Limb (tissue), 2 donors: ENCODE results near the gene RRH.
"Not testable (repeated sequence)": the region's sequence is repeated elsewhere in the genome, so short reads cannot be mapped to it uniquely, and the experiment has no call there.

Source experiments
- DNase-seq, 2 donors: peaks; one replicate each; pipeline ENCODE4 v3.0.0-alpha.2; 2016; ENCODE audit errors: extremely low spot score in 2 of 2

RRH gene

DNA sequence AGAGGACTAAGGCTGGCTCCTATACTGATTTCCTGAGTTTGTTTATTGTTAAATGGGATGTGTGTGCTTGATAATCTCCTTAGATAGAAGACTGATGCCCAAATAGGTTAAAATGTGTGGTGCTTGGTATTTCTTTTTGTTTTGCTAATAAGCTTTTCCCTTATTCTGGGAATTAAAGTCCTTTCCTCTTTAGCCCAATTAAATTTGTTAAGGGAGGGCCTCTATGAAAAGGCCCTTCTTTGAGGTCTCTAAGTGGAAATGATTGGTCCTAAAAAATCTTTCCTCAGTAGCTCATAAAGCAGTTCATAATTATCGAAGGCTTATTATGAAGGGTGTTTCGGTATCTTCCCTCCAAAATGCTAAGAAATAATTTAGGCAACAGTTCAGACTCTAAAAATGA lies at the start of gene RRH:
RRH (plus strand) TSS at position 301 of the 400 bp plus-strand sequence; CDS start at position 357, 56 bp downstream.
- no peak for DNase-seq

DNA sequence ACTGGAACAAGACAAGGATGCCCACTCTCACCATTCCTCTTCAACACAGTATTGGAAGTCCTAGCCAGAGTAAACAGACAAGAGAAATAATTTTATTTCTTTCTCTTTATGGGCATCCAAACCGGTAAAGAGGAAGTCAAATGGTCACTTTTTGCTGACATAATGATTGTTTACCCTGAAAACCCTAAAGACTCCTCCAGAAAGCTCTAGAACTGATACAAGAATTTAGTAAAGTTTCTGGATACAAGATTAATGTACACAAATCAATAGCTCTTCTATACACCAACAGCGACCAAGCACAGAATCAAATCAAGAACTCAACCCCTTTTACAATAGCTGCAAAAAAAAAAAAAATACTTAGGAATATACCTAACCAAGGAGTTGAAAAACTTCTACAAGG lies 45.7 kb upstream of the RRH start:
- DNase-seq = not testable (repeated sequence)

- no peak for DNase-seq
These were observed 40.9 kb upstream of the RRH start for GRCh38 chr4:109786846-109787245.

DNA sequence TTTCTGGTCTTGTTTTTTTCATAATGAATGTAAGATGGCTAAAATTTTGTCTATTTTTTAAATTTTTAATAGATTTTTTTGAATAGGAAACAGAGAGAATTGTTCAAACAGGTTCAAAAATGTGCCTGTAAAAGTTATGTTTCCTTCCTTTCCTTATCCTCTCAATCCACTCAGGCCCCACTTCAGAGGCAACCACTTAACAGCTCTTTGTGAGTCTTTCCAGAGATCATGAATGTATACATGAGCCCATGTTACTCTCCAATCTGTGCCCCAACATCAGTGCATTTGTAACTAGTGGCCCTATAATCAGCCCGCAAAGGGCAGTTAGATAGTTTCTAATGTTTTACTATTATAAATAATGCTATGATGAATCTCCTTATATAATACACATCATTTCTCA lies 40.0 kb upstream of the RRH start:
- no peak for DNase-seq

DNA sequence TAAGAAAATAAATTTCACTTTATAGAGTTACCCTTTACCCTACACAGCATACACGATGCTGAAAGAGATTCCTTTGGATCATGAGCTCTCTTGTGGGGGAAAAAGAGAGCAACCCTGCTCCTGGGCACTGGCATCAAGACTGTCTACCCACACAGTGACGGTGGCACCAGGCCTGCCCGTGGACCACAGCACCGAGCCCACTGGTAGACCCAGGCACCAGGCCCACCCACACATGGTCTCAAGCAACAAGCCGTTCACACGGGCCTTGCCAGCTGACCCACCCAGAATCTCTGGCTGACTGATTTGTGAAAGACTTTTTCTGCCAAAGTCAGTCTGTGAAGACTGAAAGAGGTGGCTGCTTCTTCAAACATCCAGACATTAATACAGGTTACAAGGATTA lies 32.7 kb upstream of the RRH start:
- no peak for DNase-seq

- no peak for DNase-seq
These were observed 28.9 kb upstream of the RRH start for GRCh38 chr4:109798866-109799265.

DNA sequence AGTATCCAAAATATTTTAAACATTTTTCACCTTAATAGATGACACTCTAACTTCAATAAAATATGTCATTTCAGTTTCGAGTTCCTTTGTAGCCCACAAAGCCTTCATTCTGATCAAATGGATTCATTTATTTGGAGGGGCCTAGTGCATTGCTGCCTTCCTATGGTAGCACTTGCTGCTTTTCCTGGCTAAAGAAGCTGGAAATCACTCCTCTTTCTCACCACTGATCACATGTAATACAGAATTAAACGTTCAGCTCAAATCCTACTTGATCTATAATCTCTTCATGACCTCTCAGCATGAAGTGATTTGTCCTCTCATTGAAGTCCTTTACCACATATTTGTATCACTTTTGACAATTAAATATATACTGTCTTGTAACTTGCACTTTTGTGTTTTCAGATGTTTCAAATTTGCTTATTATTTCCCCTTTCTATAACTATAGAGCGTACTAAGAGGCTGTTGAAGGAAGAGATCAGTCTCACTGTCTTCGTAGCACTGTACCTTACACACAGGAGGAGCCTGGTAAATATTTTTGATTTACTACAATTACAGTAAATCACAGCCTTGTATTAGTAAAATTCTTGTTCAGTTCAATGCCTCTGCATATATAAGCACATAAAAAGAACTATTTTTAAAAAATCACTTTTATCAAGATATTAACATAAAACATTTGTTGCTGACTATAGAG lies 26.5 kb upstream of the RRH start:
- DNase-seq = no peak

DNA sequence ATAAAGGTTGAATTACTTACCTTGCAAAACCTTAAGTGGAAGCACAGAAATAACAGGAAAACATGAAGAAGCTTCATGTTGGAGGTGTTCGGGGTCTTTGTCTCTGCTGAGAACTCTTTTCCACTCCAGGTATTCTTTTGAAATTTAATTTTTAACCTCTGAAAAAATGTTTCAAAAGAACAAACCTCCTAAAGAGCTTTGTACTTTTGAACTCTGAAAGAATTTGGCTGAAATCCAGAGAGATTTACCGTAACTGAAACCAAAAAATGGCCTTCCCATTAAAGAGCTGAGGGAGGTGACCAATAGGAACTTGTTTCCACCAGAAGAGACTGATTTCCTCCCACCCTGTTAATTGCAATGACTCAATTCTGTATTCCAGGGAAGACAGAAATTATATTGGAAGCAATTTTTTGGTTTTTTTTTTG lies 25.9 kb upstream of the RRH start, which contains the start of gene CFI:
CFI (minus strand) TSS at position 105 of the 425 bp plus-strand sequence; CDS start at position 77, 28 bp downstream.
- DNase-seq = peak in 1 of 2 donors; percentile 34

DNA sequence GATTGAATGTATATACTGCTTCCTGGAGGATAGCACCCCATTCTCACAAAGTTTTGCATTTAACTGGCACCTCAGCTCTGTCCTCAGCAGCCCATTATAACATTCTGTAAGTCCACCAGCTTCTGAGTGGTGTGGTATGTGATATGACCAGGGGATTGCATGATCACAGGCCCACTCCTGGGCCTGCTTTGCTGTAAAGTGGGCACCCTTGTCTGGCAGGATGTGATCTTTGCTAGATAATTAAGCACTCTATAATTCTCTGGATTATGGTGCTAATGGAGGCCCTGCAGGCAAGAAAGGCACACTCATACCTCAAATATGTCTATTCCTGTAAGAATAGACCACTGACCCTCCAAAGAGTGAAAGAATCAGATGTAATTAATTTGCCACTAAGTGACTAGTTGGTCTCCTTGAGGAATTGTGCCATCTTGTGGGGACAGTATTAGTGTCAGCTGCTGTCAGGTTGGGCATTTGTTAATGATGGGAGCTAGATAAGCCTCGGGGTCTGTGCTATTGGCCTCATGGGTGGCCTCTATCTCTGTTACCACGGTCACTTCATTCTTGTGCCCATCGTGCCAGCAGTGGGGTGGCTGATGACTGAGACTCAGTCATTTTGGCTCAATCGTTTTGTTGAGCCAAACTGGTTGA lies 23.7 kb upstream of the RRH start:
- no peak for DNase-seq

GRCh38 chr4:109809655-109810054 lies 18.1 kb upstream of the RRH start:
- DNase-seq = no peak

GRCh38 chr4:109810552-109811387 lies 17.0 kb upstream of the RRH start:
- DNase-seq = no peak

GRCh38 chr4:109811707-109812106 lies 16.1 kb upstream of the RRH start:
- DNase-seq = no peak

- DNase-seq = peak; percentile 91 to 95
These were observed 12.4 kb upstream of the RRH start, which contains the start of gene GAR1 for GRCh38 chr4:109815151-109816081. Gene GAR1 (plus strand): TSS chr4:109815762. CDS start chr4:109816165, 403 bp downstream.

- no peak for DNase-seq
These were observed 11.7 kb upstream of the RRH start for GRCh38 chr4:109816082-109816442.

- no peak for DNase-seq
These were observed 10.9 kb upstream of the RRH start for GRCh38 chr4:109816894-109817293.

GRCh38 chr4:109818268-109818667 lies 9.5 kb upstream of the RRH start:
- DNase-seq = no peak

DNA sequence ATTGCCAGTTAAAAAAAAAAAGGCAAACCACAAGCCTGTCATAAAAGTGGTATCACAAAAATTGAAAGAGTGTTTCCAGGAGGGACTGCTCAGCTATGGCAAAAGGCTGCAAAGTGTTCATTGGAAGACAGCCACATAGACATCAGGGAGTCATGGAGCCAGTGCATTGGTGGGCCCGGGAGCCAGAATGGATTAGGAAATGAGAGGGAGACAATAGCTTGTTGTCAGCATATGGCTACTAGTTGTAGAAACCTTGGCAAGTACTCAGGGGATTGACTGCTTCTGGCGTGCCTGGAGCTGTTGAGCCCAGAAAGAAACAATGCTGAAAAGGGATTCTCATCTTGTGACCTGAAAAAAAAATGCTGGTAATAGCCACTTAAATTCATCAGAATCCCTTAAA lies 7.2 kb upstream of the RRH start:
- no peak for DNase-seq

DNA sequence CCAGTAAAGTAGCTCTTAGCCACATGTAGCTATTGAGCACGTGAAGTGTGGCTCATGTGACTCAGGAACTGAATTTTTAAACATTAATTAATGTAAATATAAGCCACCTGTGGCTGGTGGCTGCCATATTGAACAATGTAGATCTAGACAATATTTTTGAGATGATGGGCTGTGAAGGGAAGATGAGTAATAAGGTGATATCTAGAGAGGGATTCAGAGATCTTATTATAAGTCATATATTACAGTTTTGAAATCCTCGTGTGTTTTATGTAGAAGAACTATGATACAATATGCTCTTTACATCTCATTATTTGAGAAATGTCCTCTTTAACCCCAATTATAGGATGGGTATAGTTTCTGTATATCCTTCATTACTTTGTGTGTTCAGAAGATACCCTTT lies 6.6 kb upstream of the RRH start:
- DNase-seq = no peak

GRCh38 chr4:109826719-109827118 lies 1.1 kb upstream of the RRH start:
- DNase-seq = peak in 1 of 2 donors; percentile 51

DNA sequence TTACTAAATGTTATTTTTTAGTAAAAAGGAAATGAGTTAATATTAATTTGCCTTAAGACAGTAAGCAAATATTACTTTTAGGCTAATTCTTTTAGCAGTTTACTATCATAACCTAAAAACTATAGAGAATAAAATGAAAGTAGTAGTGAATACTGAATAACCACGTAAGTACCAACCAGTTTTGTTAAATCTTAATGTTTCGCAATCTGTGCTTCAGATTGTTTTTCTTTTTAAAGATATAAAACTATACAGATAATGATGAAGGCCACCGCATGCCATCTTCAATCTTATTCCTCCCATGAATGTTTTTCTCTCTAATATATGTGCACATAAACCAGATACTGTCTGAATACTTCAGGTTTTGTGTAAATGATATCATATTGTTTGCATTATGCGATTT lies 6.0 kb downstream of the RRH start:
- no peak for DNase-seq

DNA sequence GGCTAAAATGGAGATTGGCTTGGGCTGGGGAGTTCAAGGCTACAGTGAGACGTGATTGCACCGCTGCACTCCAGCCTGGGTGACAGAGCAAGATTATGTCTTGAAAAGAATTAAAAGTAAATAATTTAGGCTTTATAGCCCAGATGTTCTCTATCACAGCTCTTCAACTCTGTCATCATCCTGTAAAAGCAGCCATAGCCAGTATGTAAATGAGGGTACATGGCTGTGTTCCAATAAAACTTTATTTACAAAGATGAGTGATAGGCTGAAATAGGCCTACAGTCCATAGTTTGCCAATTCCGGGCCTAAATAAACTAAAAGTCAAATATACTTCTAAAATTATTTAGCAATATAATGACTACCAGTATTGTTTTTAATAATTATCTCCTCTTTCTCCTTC lies 9.2 kb downstream of the RRH start:
- no peak for DNase-seq
